OCI-LY3 (cell line): ENCODE data around the gene CASS4.

ENCODE experiments used
- EZH2phosphoT487 ChIP-seq: fragments of 200-600 bp; shearing (Covaris generic); IDR thresholded peaks from 2 replicates; pipeline ENCODE4 v1.6.1; 2018; ENCODE audit warnings: antibody characterized with exemption, mixed run types, low read depth
- TF ChIP-seq, protein P1 (sequence below): fragments of 200-600, 300-600 bp; sonication (generic); IDR thresholded peaks from 2 replicates; pipeline ENCODE4 v1.5.1; 2014; ENCODE audit warnings: antibody characterized with exemption, low read length, low read depth

DNA sequence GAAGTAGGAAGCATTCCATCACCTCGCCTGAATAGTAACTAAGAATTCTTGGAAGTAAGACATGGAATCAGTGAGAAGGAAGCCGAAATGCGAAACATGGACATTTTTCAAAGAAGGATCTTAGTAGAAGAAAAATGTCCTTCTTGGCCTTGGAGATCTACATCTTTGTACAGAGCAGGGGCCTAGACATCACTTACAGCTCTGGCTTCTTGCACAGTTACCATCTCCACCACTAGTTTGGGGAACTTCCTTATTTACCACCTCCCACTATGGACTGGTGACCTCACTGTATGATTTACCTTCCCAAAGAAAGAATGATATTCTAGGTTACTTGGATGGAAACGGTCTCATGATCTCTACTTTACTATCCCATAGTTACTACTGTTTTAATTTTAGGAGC, 15.7 kb downstream of the CASS4 start:
- TF ChIP-seq, protein P1, sequence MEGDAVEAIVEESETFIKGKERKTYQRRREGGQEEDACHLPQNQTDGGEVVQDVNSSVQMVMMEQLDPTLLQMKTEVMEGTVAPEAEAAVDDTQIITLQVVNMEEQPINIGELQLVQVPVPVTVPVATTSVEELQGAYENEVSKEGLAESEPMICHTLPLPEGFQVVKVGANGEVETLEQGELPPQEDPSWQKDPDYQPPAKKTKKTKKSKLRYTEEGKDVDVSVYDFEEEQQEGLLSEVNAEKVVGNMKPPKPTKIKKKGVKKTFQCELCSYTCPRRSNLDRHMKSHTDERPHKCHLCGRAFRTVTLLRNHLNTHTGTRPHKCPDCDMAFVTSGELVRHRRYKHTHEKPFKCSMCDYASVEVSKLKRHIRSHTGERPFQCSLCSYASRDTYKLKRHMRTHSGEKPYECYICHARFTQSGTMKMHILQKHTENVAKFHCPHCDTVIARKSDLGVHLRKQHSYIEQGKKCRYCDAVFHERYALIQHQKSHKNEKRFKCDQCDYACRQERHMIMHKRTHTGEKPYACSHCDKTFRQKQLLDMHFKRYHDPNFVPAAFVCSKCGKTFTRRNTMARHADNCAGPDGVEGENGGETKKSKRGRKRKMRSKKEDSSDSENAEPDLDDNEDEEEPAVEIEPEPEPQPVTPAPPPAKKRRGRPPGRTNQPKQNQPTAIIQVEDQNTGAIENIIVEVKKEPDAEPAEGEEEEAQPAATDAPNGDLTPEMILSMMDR, result no peak
- TF ChIP-seq EZH2phosphoT487, result no peak
